Right lobe of liver (tissue), 6 donors: ENCODE results near the gene MRGPRX4. TPM values are rescaled to one million over a fixed set of nuclear protein-coding genes. Genes with fewer than 3 reads are reported as not detected.
"Not testable (repeated sequence)": the region's sequence is repeated elsewhere in the genome, so short reads cannot be mapped to it uniquely, and the experiment has no call there.

Source experiments
- ATAC-seq, 4 donors: fragments of 200-7000 bp; cut with Tn5 transposase; one replicate each; pipeline ENCODE4 v1.9.1; 2020; ENCODE audit warnings: mild to moderate bottlenecking in 4 of 4, moderate library complexity in 4 of 4
- DNase-seq, 3 donors: peaks; one replicate each; pipeline ENCODE4 v3.0.0-alpha.2; 2020
- H3K27ac ChIP-seq, 3 donors: fragments of 200-600 bp; one replicate each; pipeline ENCODE4 v1.8.0; 2022
- H3K27me3 ChIP-seq, 2 donors: fragments of 200-600 bp; one replicate each; pipeline ENCODE4 v1.8.0; 2022
- H3K36me3 ChIP-seq, 4 donors: fragments of 200-600 bp; sonication (generic) in 1 of 4; one replicate each; pipeline versions ENCODE4 v1.5.1 to v1.8.0; 2017 to 2022; ENCODE audit warnings: control low read depth in 1 of 4
- H3K4me1 ChIP-seq, 4 donors: fragments of 200-600 bp; sonication (generic) in 1 of 4; one replicate each; pipeline versions ENCODE4 v1.5.1 to v1.8.0; 2017 to 2022; ENCODE audit warnings: control low read depth in 1 of 4
- H3K4me3 ChIP-seq, 3 donors: fragments of 200-600 bp; one replicate each; pipeline ENCODE4 v1.8.0; 2022
- H3K9me3 ChIP-seq, 4 donors: fragments of 200-600 bp; sonication (generic) in 1 of 4; one replicate each; pipeline versions ENCODE4 v1.5.1 to v1.8.0; 2017 to 2022; ENCODE audit warnings: control low read depth in 1 of 4
- CTCF ChIP-seq, 4 donors: fragments of 200-600 bp in 3 of 4; fragments of 450-650 bp in 1 of 4; IDR thresholded peaks; one replicate each; pipeline versions ENCODE4 v1.5.1 to v1.8.0; 2016 to 2022; ENCODE audit warnings: antibody characterized with exemption in 4 of 4, mild to moderate bottlenecking in 2 of 4
- POLR2A ChIP-seq: fragments of 450-650 bp; IDR thresholded peaks from one replicate; pipeline ENCODE4 v1.6.1; 2017; ENCODE audit warnings: antibody characterized with exemption, mild to moderate bottlenecking
- WGBS: methylation state at CpG from one replicate; pipeline ENCODE4 v1.1.6; 2018; ENCODE audit warnings: low coverage, low lambda C conversion rate; ENCODE audit not compliant: insufficient coverage; ENCODE audit errors: missing lambda C conversion rate; 5-methylcytosine and 5-hydroxymethylcytosine counted together
- intact Hi-C, 2 donors: fragments of 100-400 bp; cut with DNase I; formaldehyde crosslinking; loops; one replicate each; pipeline versions ENCODE4 v1.11.2 to v1.14.1; 2022
- total RNA-seq, 6 experiments: library from RNA; depleted of rRNA in 2 of 6; stranded (reverse); fragments of >200 nt in 2 of 6; fragmentation: NEBNext Ultra II Directional in 3 of 6; extraction: Animal tissue kit (Norgen Biotek cat#: 25700) in 3 of 6; gene quantifications; one replicate each; pipeline versions ENCODE4 v1.1.0 to v1.2.4, GENCODE V29; 2016 to 2023
- donor health status: DM: no; HTN: yes; CAD: no.
- donor health status: DM: no; HTN: no; CAD: no.
- donor health status: DM: no; HTN: no; CAD: no.
- donor health status: DM: no; HTN: yes; CAD: no.
- donor health status: DM: no; HTN: yes; CAD: no.

MRGPRX4 gene
- total RNA-seq, 6 experiments from 2014 or later = not detected

- no peaks in the 10 kb centered on the region for H3K9me3 ChIP-seq
- no peaks in the 10 kb centered on the region for H3K36me3 ChIP-seq
- H3K27ac ChIP-seq = no peak overlapping the region
- H3K27me3 ChIP-seq = no peaks in the 10 kb centered on the region
- no peaks in the 10 kb centered on the region for H3K4me1 ChIP-seq
- intact Hi-C loops = no loop called here
- ATAC-seq (no peak), DNase-seq (no peak)
- 58% methylated on average over 1 of the region's 1 CpG for WGBS
- TF ChIP-seq POLR2A (no peak), CTCF (IDR thresholded peaks at IDR 0.05) (no peak)
- H3K4me3 ChIP-seq = no peak overlapping the region
These were observed 4.3 kb upstream of the MRGPRX4 start for GRCh38 chr11:18168372-18168771.

DNA sequence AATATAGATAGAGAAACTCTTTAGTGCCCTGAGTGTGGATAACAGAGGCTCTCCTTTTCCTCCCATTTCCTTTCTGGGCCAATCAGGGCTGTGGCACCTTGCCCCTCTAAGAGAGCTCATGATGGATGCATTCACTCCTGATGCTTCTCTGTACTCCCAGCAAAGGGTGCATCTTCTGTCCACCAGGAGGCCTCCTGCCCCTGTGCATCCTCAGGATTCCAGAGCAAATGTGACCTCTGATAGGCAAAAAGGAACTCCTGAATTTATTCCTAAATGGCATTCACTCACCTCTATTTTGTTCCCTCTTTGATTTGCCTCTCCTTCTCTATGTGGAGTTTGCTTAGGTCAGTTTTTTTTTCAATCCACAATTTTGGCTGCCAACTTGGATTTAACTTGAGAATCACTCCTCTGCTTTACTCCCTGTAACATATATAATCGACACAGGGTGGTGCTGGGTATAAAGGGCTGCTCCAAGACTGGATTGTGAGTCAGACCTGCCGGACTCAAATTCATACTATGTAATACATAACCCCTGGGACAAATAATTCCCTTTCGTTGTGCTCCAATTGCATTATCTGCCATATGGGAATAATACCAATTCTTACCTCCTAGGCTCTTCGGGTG, 1.1 kb upstream of the MRGPRX4 start:
- no peaks in the 10 kb centered on the region for H3K9me3 ChIP-seq
- DNase-seq = peak; percentile 47 to 68 (median 64)
- no peaks in the 10 kb centered on the region for H3K27me3 ChIP-seq
- peak; percentile 95 to 99 (median 98) for ATAC-seq
- WGBS = 54% methylated on average over 4 of the region's 4 CpGs
- intact Hi-C loops = no loop called here
- H3K36me3 ChIP-seq = no peaks in the 10 kb centered on the region
- no peak overlapping the region for H3K4me3 ChIP-seq
- H3K27ac ChIP-seq = no peak overlapping the region
- TF ChIP-seq CTCF (IDR thresholded peaks at IDR 0.05) (peak; percentile 61 to 79 (median 74)), POLR2A (no peak)
- H3K4me1 ChIP-seq = no peaks in the 10 kb centered on the region

DNA sequence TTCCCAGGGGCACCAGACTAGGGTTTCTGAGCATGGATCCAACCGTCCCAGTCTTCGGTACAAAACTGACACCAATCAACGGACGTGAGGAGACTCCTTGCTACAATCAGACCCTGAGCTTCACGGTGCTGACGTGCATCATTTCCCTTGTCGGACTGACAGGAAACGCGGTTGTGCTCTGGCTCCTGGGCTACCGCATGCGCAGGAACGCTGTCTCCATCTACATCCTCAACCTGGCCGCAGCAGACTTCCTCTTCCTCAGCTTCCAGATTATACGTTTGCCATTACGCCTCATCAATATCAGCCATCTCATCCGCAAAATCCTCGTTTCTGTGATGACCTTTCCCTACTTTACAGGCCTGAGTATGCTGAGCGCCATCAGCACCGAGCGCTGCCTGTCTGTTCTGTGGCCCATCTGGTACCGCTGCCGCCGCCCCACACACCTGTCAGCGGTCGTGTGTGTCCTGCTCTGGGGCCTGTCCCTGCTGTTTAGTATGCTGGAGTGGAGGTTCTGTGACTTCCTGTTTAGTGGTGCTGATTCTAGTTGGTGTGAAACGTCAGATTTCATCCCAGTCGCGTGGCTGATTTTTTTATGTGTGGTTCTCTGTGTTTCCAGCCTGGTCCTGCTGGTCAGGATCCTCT, 709 bp downstream of the MRGPRX4 start:
- no peaks in the 10 kb centered on the region for H3K27me3 ChIP-seq
- intact Hi-C loops = no loop called here
- no peak for TF ChIP-seq POLR2A
- TF ChIP-seq CTCF (IDR thresholded peaks at IDR 0.05) = no peak
- 80% methylated on average over 18 of the region's 28 CpGs for WGBS
- no peak for DNase-seq
- H3K27ac ChIP-seq = no peak overlapping the region
- ATAC-seq = no peak
- H3K4me1 ChIP-seq = no peaks in the 10 kb centered on the region
- no peak overlapping the region for H3K4me3 ChIP-seq
- H3K36me3 ChIP-seq = no peaks in the 10 kb centered on the region
- H3K9me3 ChIP-seq = no peaks in the 10 kb centered on the region

DNA sequence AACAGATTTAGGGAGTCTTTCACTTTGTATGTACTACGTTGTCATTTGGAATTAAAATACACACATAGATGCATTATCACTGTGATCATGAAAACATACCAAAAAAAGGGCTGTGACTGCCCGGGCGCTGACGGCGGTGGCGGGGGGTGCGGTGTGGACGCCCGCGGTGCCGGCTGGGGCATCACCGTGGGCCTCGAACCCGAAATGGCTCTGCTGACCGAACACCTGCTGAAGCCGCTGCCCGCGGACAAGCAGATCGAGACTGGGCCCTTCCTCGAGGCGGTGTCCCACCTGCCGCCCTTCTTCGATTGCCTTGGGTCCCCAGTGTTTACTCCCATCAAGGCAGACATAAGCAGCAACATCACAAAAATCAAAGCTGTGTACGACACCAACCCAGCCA, 16.2 kb downstream of the MRGPRX4 start:
- ATAC-seq = no peak

GRCh38 chr11:18189476-18190245, 17.0 kb downstream of the MRGPRX4 start:
- WGBS = 87% methylated on average over 32 of the region's 34 CpGs
- intact Hi-C loops, H3K4me1 ChIP-seq, DNase-seq, H3K36me3 ChIP-seq, H3K27me3 ChIP-seq, ATAC-seq, H3K9me3 ChIP-seq, H3K4me3 ChIP-seq, H3K27ac ChIP-seq: not testable (repeated sequence)

More for the DNA sequence above, 16.2 kb downstream of the MRGPRX4 start:
- intact Hi-C loops = no loop called here
- Histone ChIP-seq H3K27ac (no peak overlapping the region), H3K36me3 (no peaks in the 10 kb centered on the region), H3K27me3 (no peaks in the 10 kb centered on the region), H3K4me1 (no peaks in the 10 kb centered on the region), H3K4me3 (no peak overlapping the region), H3K9me3 (no peaks in the 10 kb centered on the region)
- TF ChIP-seq CTCF (IDR thresholded peaks at IDR 0.05) = no peak
- TF ChIP-seq POLR2A = no peak
- 92% methylated on average over 1 of the region's 24 CpGs for WGBS
- DNase-seq = no peak
